HPDE6-E6E7 (cell line): Measurements from ENCODE around the gene SLC39A5.
"Not testable (repeated sequence)": the region's sequence is repeated elsewhere in the genome, so short reads cannot be mapped to it uniquely, and the experiment has no call there.

Experiments
- DNase-seq: peaks from one replicate; pipeline ENCODE4 v3.0.0; 2011; ENCODE audit warnings: missing footprints; ENCODE audit errors: extremely low spot score

Gene SLC39A5

DNA sequence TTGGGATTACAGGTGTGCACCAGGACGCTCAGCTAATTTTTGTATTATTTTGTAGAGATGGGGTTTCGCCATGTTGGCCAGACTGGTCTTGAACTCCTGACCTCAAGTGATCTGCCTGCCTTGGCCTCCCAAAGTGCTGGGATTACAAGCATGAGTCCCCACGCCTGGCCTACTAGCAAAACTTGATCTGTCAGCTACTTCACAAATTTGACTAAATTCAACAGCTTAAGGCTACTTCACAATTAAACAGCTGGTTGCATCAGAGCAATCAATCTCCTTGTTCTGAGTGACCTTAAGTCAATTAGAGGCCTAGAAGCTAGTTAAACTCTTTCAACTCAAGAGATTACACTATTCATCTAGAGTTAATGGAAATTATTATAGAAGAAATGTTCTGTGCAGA, 49.1 kb downstream of the SLC39A5 start:
- no peak for DNase-seq

GRCh38 chr12:56280849-56281248, 51.0 kb downstream of the SLC39A5 start:
- DNase-seq, result no peak

- no peak for DNase-seq
Observed at GRCh38 chr12:56282030-56282429, 52.2 kb downstream of the SLC39A5 start.

DNA sequence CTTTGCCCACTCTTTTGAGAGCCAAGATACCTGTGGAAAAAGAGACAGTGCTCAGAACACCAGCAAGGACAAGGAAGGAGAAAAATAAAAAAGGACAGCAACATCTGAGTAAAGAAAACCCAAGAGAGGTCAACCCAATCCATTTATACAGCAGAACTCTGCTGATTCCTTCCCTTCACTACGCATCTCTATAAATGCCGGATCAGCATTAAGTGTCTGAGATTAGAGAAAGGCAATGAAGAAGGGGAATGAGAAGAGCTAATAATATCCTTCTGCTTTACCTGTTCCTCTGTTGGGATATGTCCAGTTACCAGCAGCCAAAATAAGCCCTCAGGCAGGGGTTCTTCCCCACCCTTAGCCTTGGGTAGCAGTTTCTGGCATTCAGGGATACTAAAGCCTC, 52.7 kb downstream of the SLC39A5 start:
- DNase-seq, result no peak

DNA sequence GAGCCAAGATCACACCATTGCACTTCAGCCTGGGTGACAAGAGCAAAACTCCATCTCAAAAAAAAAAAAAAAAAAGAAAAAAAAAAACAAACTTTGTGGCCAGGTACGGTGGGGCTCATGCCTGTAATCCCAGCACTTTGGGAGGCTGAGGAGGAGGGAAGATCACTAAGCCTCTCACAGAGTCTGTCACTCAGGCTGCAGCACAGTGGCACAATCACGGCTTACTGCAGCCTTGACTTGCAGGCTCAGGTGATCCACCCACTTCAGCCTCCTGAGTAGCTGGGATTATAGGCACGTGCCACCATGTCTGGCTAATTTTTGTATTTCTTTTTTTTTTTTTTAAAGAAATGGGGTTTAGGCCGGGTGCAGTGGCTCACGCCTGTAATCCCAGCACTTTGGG, 54.4 kb downstream of the SLC39A5 start:
- not testable (repeated sequence) for DNase-seq

DNA sequence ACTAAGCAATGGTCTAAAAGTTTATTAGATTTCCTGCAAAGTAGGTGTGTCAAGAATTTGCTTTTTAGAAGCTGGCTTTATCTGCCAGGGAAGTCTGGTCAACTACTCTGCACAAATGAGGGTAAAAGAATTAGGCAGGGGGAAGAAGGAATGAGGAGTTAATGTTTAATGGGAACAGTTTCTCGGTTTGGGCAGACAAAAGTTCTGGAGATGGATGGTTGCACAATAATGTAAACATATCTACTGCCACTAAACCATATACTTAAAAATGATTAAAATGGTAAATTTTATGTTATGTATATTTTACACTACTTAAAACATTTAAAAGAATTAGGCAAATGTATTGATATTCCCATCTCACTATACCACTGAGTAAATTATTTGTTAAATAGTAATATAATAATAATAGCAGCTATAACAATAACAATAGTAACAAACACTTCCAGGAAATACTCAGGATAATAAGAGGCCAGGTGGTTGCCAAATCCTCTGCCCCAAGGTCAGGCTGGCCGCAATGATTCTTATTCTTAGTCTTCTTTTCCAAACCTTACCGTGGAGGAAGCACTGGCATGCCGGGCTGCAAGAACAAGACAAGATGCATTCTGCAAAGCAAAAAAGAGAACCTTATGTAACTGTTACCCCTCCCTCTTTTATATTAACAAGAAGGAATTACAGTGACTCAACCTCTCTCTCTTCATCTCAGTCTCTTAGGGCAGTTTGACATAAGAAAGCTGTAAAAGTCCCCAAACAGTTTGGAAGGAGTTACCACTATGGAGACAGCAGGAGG, 56.4 kb downstream of the SLC39A5 start:
- no peak for DNase-seq
